Activated CD8-positive, alpha-beta T cell treated with anti-CD3 and anti-CD28 coated beads, Interleukin-2, amount 10 ng/mL, durations not matched to agents 7 days and 5 days (primary cell): ENCODE results near the gene NUPR2. TPM values are rescaled to one million over a fixed set of nuclear protein-coding genes. Genes with fewer than 3 reads are reported as not detected.
"Not testable (repeated sequence)": the region's sequence is repeated elsewhere in the genome, so short reads cannot be mapped to it uniquely, and the experiment has no call there.

Source experiments
- ATAC-seq: fragments of 150-1000 bp; cut with Tn5 transposase; one replicate; pipeline ENCODE4 v1.10.0; 2021; ENCODE audit warnings: moderate library complexity
- CTCF ChIA-PET: fragments of 350-600 bp; sonication (Branson Sonifier 250); formaldehyde crosslinking; loops from one replicate; lab custom pipeline; 2021; ENCODE audit warnings: antibody characterized with exemption; lab: Charles Lee
- POLR2A ChIA-PET: fragments of 350-600 bp; sonication (Branson Sonifier 250); formaldehyde crosslinking; loops from one replicate; lab custom pipeline; 2021; ENCODE audit warnings: antibody characterized with exemption; lab: Charles Lee
- DNase-seq: peaks from one replicate; pipeline ENCODE4 v3.0.0-alpha.2; 2020
- H3K27ac Mint-ChIP-seq: one replicate; pipeline ENCODE4 v1.8.0; 2021; ENCODE audit warnings: mild to moderate bottlenecking, mixed read lengths
- H3K27me3 Mint-ChIP-seq: one replicate; pipeline ENCODE4 v1.8.0; 2021; ENCODE audit warnings: low read depth, mixed read lengths
- H3K36me3 Mint-ChIP-seq: one replicate; pipeline ENCODE4 v1.8.0; 2021; ENCODE audit warnings: low read depth, mixed read lengths
- H3K4me1 Mint-ChIP-seq: one replicate; pipeline ENCODE4 v1.8.0; 2021; ENCODE audit warnings: low read depth, mixed read lengths
- H3K4me3 Mint-ChIP-seq: one replicate; pipeline ENCODE4 v1.8.0; 2021; ENCODE audit warnings: mild to moderate bottlenecking, mixed read lengths
- H3K9me3 Mint-ChIP-seq: one replicate; pipeline ENCODE4 v1.8.0; 2022; ENCODE audit warnings: mixed read lengths; ENCODE audit not compliant: insufficient read depth
- total RNA-seq, 2 experiments: library from RNA; stranded (reverse); gene quantifications; one replicate each; pipeline ENCODE4 v1.2.3, GENCODE V29; 2021

NUPR2 gene
- total RNA-seq, 2 experiments from 2014 or later = not detected

- ATAC-seq (no peak), DNase-seq (peak; percentile 60)
- Mint-ChIP-seq H3K4me1 (peaks cover 34% of the 10 kb centered on the region), H3K4me3 (peak overlapping the region; percentile 99), H3K27me3 (no peaks in the 10 kb centered on the region), H3K36me3 (peaks cover 50% of the 10 kb centered on the region), H3K9me3 (peaks cover 15% of the 10 kb centered on the region), H3K27ac (peak overlapping the region; percentile 99)
- ChIA-PET CTCF (interaction anchor here (0.6 to 1.3 kb wide), 3 partner anchors 31 to 43 kb away, joined by 3 read pairs; no protein-coding TSS in a partner anchor), POLR2A (interaction anchor here (0.9 to 2.4 kb wide), 9 partner anchors 12 to 1347 kb away, joined by 3 to 29 read pairs (median 4); partner anchors contain the start of genes LANCL2, NIPSNAP2, SEC61G and SUMF2)
Observed at GRCh38 chr7:56105508-56105907, 10.7 kb downstream of the NUPR2 start.

GRCh38 chr7:56104138-56104537, 12.1 kb downstream of the NUPR2 start:
- POLR2A ChIA-PET, H3K27ac Mint-ChIP-seq, H3K27me3 Mint-ChIP-seq, H3K4me3 Mint-ChIP-seq, DNase-seq, ATAC-seq, CTCF ChIA-PET: not testable (repeated sequence)
- peaks cover 61% of the 10 kb centered on the region for H3K36me3 Mint-ChIP-seq
- H3K9me3 Mint-ChIP-seq = peaks cover 15% of the 10 kb centered on the region
- H3K4me1 Mint-ChIP-seq = peaks cover 30% of the 10 kb centered on the region

- Mint-ChIP-seq H3K4me1 (peaks cover 15% of the 10 kb centered on the region), H3K4me3 (no peak overlapping the region), H3K27ac (no peak overlapping the region), H3K27me3 (no peaks in the 10 kb centered on the region), H3K9me3 (no peaks in the 10 kb centered on the region), H3K36me3 (peaks cover 45% of the 10 kb centered on the region)
- ChIA-PET CTCF (no interaction called here), POLR2A (no interaction called here)
- DNase-seq (no peak), ATAC-seq (no peak)
Observed at GRCh38 chr7:56099653-56100052, 16.6 kb downstream of the NUPR2 start.

- H3K4me3 Mint-ChIP-seq, CTCF ChIA-PET, H3K27ac Mint-ChIP-seq, H3K9me3 Mint-ChIP-seq, H3K4me1 Mint-ChIP-seq, ATAC-seq, H3K27me3 Mint-ChIP-seq, DNase-seq: not testable (repeated sequence)
- H3K36me3 Mint-ChIP-seq = peaks cover 38% of the 10 kb centered on the region
- POLR2A ChIA-PET = interaction anchor here (1.0 kb wide), 1 partner anchor 25 kb away, joined by 3 read pairs; no protein-coding TSS in a partner anchor
Observed at GRCh38 chr7:56098187-56099008, 17.8 kb downstream of the NUPR2 start.

GRCh38 chr7:56097700-56098099, 18.5 kb downstream of the NUPR2 start:
- ChIA-PET CTCF (no interaction called here), POLR2A (interaction anchor here (1.0 kb wide), 1 partner anchor 24 kb away, joined by 3 read pairs; no protein-coding TSS in a partner anchor)
- Mint-ChIP-seq H3K4me1 (peaks cover 6% of the 10 kb centered on the region), H3K27me3 (no peaks in the 10 kb centered on the region), H3K4me3 (no peak overlapping the region), H3K9me3 (no peaks in the 10 kb centered on the region), H3K27ac (no peak overlapping the region), H3K36me3 (peaks cover 35% of the 10 kb centered on the region)
- ATAC-seq (no peak), DNase-seq (no peak)

- H3K9me3 Mint-ChIP-seq = no peaks in the 10 kb centered on the region
- no peak within 1 kb of the TSS for H3K27ac Mint-ChIP-seq
- ATAC-seq = no peak
- DNase-seq = no peak
- no peak within 1 kb of the TSS for H3K4me3 Mint-ChIP-seq
- H3K27me3 Mint-ChIP-seq = no peaks in the 10 kb centered on the region
- peaks cover 9% of the 10 kb centered on the region for H3K36me3 Mint-ChIP-seq
- ChIA-PET CTCF (no interaction called here), POLR2A (interaction anchor here (0.6 kb wide), 1 partner anchor 122 kb away, joined by 3 read pairs; no protein-coding TSS in a partner anchor)
- peaks cover 6% of the 10 kb centered on the region for H3K4me1 Mint-ChIP-seq
Observed at GRCh38 chr7:56092789-56093531, 23.3 kb downstream of the NUPR2 start, which contains the start of gene PHKG1. TSS of gene PHKG1 (minus strand) at chr7:56092952. CDS start at chr7:56088941, 4,011 bp downstream.

GRCh38 chr7:56092388-56092787, 23.8 kb downstream of the NUPR2 start:
- CTCF ChIA-PET = not testable (repeated sequence)

GRCh38 chr7:56091591-56091990, 24.6 kb downstream of the NUPR2 start:
- peaks cover 6% of the 10 kb centered on the region for H3K36me3 Mint-ChIP-seq
- no peaks in the 10 kb centered on the region for H3K27me3 Mint-ChIP-seq
- H3K4me1 Mint-ChIP-seq = peaks cover 3% of the 10 kb centered on the region
- no peak for DNase-seq
- no peak overlapping the region for H3K27ac Mint-ChIP-seq
- no peaks in the 10 kb centered on the region for H3K9me3 Mint-ChIP-seq
- POLR2A ChIA-PET = no interaction called here
- CTCF ChIA-PET = no interaction called here
- no peak overlapping the region for H3K4me3 Mint-ChIP-seq
- no peak for ATAC-seq

More at GRCh38 chr7:56092388-56092787, 23.8 kb downstream of the NUPR2 start:
- H3K36me3 Mint-ChIP-seq, H3K9me3 Mint-ChIP-seq, H3K4me3 Mint-ChIP-seq, DNase-seq, H3K27ac Mint-ChIP-seq, ATAC-seq, H3K27me3 Mint-ChIP-seq, H3K4me1 Mint-ChIP-seq, POLR2A ChIA-PET: not testable (repeated sequence)

- H3K27me3 Mint-ChIP-seq = no peaks in the 10 kb centered on the region
- no peak for DNase-seq
- ChIA-PET CTCF (interaction anchor here (1.1 to 2.3 kb wide), 2 partner anchors 12 to 13 kb away, joined by 3 to 6 read pairs; no protein-coding TSS in a partner anchor), POLR2A (no interaction called here)
- H3K36me3 Mint-ChIP-seq = peaks cover 6% of the 10 kb centered on the region
- no peak overlapping the region for H3K27ac Mint-ChIP-seq
- no peak overlapping the region for H3K4me3 Mint-ChIP-seq
- ATAC-seq = no peak
- no peaks in the 10 kb centered on the region for H3K9me3 Mint-ChIP-seq
- no peaks in the 10 kb centered on the region for H3K4me1 Mint-ChIP-seq
Observed at GRCh38 chr7:56087445-56087844, 28.8 kb downstream of the NUPR2 start.

GRCh38 chr7:56086761-56087160, 29.5 kb downstream of the NUPR2 start:
- H3K27me3 Mint-ChIP-seq = no peaks in the 10 kb centered on the region
- CTCF ChIA-PET = interaction anchor here (1.1 kb wide), 1 partner anchor 12 kb away, joined by 3 read pairs; no protein-coding TSS in a partner anchor

GRCh38 chr7:56083150-56083785, 32.9 kb downstream of the NUPR2 start:
- Mint-ChIP-seq H3K4me3 (no peak overlapping the region), H3K36me3 (peaks cover 26% of the 10 kb centered on the region)
- ATAC-seq = peak; percentile 17

More at GRCh38 chr7:56086761-56087160, 29.5 kb downstream of the NUPR2 start:
- no peak overlapping the region for H3K4me3 Mint-ChIP-seq
- POLR2A ChIA-PET = no interaction called here
- no peak for DNase-seq
- H3K4me1 Mint-ChIP-seq = no peaks in the 10 kb centered on the region
- H3K36me3 Mint-ChIP-seq = peaks cover 10% of the 10 kb centered on the region
- H3K27ac Mint-ChIP-seq = no peak overlapping the region
- ATAC-seq = no peak
- H3K9me3 Mint-ChIP-seq = no peaks in the 10 kb centered on the region

More at GRCh38 chr7:56083150-56083785, 32.9 kb downstream of the NUPR2 start:
- Mint-ChIP-seq H3K27ac (peak overlapping the region; percentile 36), H3K27me3 (no peaks in the 10 kb centered on the region), H3K4me1 (no peaks in the 10 kb centered on the region), H3K9me3 (no peaks in the 10 kb centered on the region)
- DNase-seq = no peak
- POLR2A ChIA-PET = no interaction called here
- CTCF ChIA-PET = no interaction called here
